GM12872 (cell line): ENCODE results near the gene PGRMC1.
A peak's percentile ranks its signal among the peaks of the same experiment; 100 is the strongest.

Source experiments
- CTCF ChIP-seq: IDR thresholded peaks from 3 replicates; pipeline ENCODE4 v1.5.1; 2011; ENCODE audit warnings: low read depth, mild to moderate bottlenecking, low read length, moderate library complexity; ENCODE audit not compliant: insufficient read depth

Gene PGRMC1

GRCh38 chrX:119252716-119253115 is 16.6 kb downstream of the PGRMC1 start:
- TF ChIP-seq CTCF, result no peak

- TF ChIP-seq CTCF, result peak; percentile 64
Observed at GRCh38 chrX:119266364-119266995, 30.4 kb downstream of the PGRMC1 start.

DNA sequence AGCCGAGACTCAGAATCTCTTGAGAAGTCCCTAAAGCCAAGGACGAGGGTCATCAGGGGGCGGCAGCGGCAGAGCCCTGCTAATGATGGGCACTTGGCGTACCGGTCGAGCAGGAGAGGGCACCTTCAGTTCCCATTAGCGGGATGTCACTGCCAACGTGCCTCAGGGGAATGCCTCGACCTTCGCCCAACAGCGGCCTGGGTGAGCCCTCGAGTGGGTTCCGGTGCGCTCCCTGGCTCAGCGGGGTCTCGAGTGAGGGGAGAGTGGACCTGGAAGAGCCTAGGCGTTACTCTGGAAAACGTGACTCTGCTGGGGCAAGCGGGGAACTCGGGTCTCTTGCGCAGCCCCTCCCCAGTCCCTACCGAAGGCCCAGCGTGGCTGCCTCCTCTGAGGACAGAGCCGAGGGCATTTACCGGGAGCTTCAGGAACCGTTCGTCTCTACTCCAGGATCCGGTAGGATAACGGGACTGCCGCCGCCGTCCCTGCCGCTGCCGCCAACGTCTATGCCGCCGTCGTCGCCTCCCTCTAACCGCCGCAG is 36.9 kb downstream of the PGRMC1 start:
- TF ChIP-seq CTCF, result no peak

GRCh38 chrX:119273420-119274192 is 37.5 kb downstream of the PGRMC1 start:
- TF ChIP-seq CTCF, result no peak

DNA sequence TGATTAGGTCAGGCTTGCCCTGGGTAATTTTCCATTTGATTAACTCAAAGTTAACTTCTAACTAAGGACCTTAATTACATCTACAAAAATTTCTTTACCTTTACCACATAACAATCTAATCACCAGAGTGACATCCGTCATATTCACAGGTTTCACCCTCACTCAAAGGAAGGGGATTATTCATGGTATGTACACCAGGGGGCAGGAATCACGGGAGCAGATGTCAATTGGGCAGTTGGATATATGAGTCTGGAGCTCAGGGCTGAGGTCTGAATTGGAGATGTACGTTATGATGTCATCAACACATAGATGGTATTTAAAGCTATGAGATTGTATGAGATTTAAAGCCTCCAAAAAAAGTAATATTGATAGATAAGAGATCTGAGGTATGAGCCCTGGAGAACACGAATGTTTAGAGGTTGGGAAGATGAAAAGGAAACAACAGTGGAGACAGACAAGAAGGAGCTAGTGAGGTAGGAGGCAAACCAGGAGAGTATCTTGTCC is 52.9 kb downstream of the PGRMC1 start:
- no peak for TF ChIP-seq CTCF

GRCh38 chrX:119290476-119290875 is 54.4 kb downstream of the PGRMC1 start:
- TF ChIP-seq CTCF, result no peak

- no peak for TF ChIP-seq CTCF
Observed at GRCh38 chrX:119292445-119292844, 56.4 kb downstream of the PGRMC1 start.
